ENCODE results near the gene KAT2B. TPM values are rescaled to one million over a fixed set of nuclear protein-coding genes. Genes with fewer than 3 reads are reported as not detected.
A peak's percentile ranks its signal among the peaks of the same experiment; 100 is the strongest.

KAT2B gene
- 10 to 100 TPM; 16.4 to 31.7 TPM for total RNA-seq

- TF ChIP-seq POLR2A (IDR thresholded peaks at IDR 0.05) (peak; percentile 54), CTCF (IDR thresholded peaks at IDR 0.05) (peak; percentile 64 to 84 (median 78)), POLR2AphosphoS5 (IDR thresholded peaks at IDR 0.05) (peak; percentile 56)
- peak within 1 kb of the TSS; percentile 97 for H3K27ac ChIP-seq
- H3K36me3 ChIP-seq: no peaks in the 10 kb centered on the region
- no peaks in the 10 kb centered on the region for H3K9me3 ChIP-seq
- no peaks in the 10 kb centered on the region for H3K4me1 ChIP-seq (replicated peaks)
- 1% methylated on average over 34 of the region's 75 CpGs for WGBS
- no peaks in the 10 kb centered on the region for H3K27me3 ChIP-seq (replicated peaks; ENCODE audit: insufficient read depth)
- peak; percentile 79 for DNase-seq (ENCODE audit: low spot score)
- intact Hi-C loops (cut with DNase I): loop anchor here (2.0 to 5.0 kb wide), 3 partner anchors 93 to 145 kb away; partner anchors contain the start of gene RAB5A
- H3K4me3 ChIP-seq: peak within 1 kb of the TSS; percentile 62 to 74
Measured at GRCh38 chr3:20039765-20040547, at the start of gene KAT2B. KAT2B (plus strand) TSS chr3:20040446; CDS start chr3:20040478, 32 bp downstream.

- no peaks in the 10 kb centered on the region for H3K9me3 ChIP-seq
- intact Hi-C loops (cut with DNase I): no loop called here
- H3K4me1 ChIP-seq (replicated peaks): no peaks in the 10 kb centered on the region
- 90% methylated on average over 2 of the region's 2 CpGs for WGBS
- no peak for DNase-seq (ENCODE audit: low spot score)
- H3K27ac ChIP-seq: no peak overlapping the region
- no peaks in the 10 kb centered on the region for H3K36me3 ChIP-seq
- no peak for TF ChIP-seq CTCF (IDR thresholded peaks at IDR 0.05)
- no peaks in the 10 kb centered on the region for H3K27me3 ChIP-seq (replicated peaks; ENCODE audit: insufficient read depth)
- H3K4me3 ChIP-seq: no peak overlapping the region
Measured at GRCh38 chr3:19994796-19995195, 45.5 kb upstream of the KAT2B start.

- TF ChIP-seq CTCF (IDR thresholded peaks at IDR 0.05): no peak
- TF ChIP-seq POLR2A (IDR thresholded peaks at IDR 0.05): no peak
- TF ChIP-seq POLR2AphosphoS5 (IDR thresholded peaks at IDR 0.05): no peak
- WGBS: 93% methylated on average over 4 of the region's 4 CpGs
- H3K4me3 ChIP-seq: no peak overlapping the region
- DNase-seq (ENCODE audit: low spot score): no peak
- H3K4me1 ChIP-seq (replicated peaks): no peaks in the 10 kb centered on the region
- H3K36me3 ChIP-seq: no peaks in the 10 kb centered on the region
- no peaks in the 10 kb centered on the region for H3K9me3 ChIP-seq
- H3K27ac ChIP-seq: no peak overlapping the region
- no peaks in the 10 kb centered on the region for H3K27me3 ChIP-seq (replicated peaks; ENCODE audit: insufficient read depth)
- intact Hi-C loops (cut with DNase I): no loop called here
Measured at GRCh38 chr3:19997502-19997901, 42.7 kb upstream of the KAT2B start.

GRCh38 chr3:20001932-20002331 is 38.3 kb upstream of the KAT2B start:
- intact Hi-C loops (cut with DNase I): no loop called here
- TF ChIP-seq POLR2A (IDR thresholded peaks at IDR 0.05): no peak
- no peak for TF ChIP-seq POLR2AphosphoS5 (IDR thresholded peaks at IDR 0.05)
- TF ChIP-seq CTCF (IDR thresholded peaks at IDR 0.05): no peak
- no peak for DNase-seq (ENCODE audit: low spot score)

GRCh38 chr3:20007960-20008359 is 32.3 kb upstream of the KAT2B start:
- WGBS: 95% methylated on average over 20 of the region's 20 CpGs
- no peaks in the 10 kb centered on the region for H3K9me3 ChIP-seq
- H3K27me3 ChIP-seq (replicated peaks; ENCODE audit: insufficient read depth): no peaks in the 10 kb centered on the region
- H3K4me3 ChIP-seq: no peak overlapping the region
- H3K27ac ChIP-seq: no peak overlapping the region
- H3K36me3 ChIP-seq: no peaks in the 10 kb centered on the region
- no peak for DNase-seq (ENCODE audit: low spot score)
- H3K4me1 ChIP-seq (replicated peaks): no peaks in the 10 kb centered on the region
- intact Hi-C loops (cut with DNase I): no loop called here
- no peak for TF ChIP-seq POLR2AphosphoS5 (IDR thresholded peaks at IDR 0.05)
- TF ChIP-seq CTCF (IDR thresholded peaks at IDR 0.05): no peak
- TF ChIP-seq POLR2A (IDR thresholded peaks at IDR 0.05): no peak

More at GRCh38 chr3:20001932-20002331, 38.3 kb upstream of the KAT2B start:
- no peak overlapping the region for H3K4me3 ChIP-seq
- H3K27me3 ChIP-seq (replicated peaks; ENCODE audit: insufficient read depth): no peaks in the 10 kb centered on the region
- no peak overlapping the region for H3K27ac ChIP-seq
- no peaks in the 10 kb centered on the region for H3K4me1 ChIP-seq (replicated peaks)
- no peaks in the 10 kb centered on the region for H3K9me3 ChIP-seq
- WGBS: 63% methylated on average over 3 of the region's 3 CpGs
- H3K36me3 ChIP-seq: no peaks in the 10 kb centered on the region
